DND-41 (cell line): Measurements from ENCODE around the gene FXYD2.

ENCODE experiments used
- ATAC-seq: fragments of 200-7000 bp; cut with Tn5 transposase; 3 replicates; pipeline ENCODE4 v1.9.1; 2021; ENCODE audit warnings: low read depth; ENCODE audit not compliant: insufficient read depth
- DNase-seq: peaks from one replicate; pipeline ENCODE4 v3.0.0-alpha.2; 2020
- H2AFZ ChIP-seq: 2 replicates; pipeline ENCODE4 v1.6.0; 2012; ENCODE audit warnings: low read depth, low read length
- H3K27ac ChIP-seq: 2 replicates; pipeline ENCODE4 v1.5.1; 2012; ENCODE audit warnings: low read length, inconsistent platforms
- H3K27me3 ChIP-seq: fragments of 200-600 bp; sonication (generic); 2 replicates; pipeline ENCODE4 v1.6.0; 2012; ENCODE audit warnings: low read length, mild to moderate bottlenecking, inconsistent platforms; ENCODE audit not compliant: insufficient read depth, poor library complexity
- H3K36me3 ChIP-seq: 2 replicates; pipeline ENCODE4 v1.5.1; 2012; ENCODE audit warnings: low read length, inconsistent platforms; ENCODE audit not compliant: insufficient read depth
- H3K4me1 ChIP-seq: 2 replicates; pipeline ENCODE4 v1.5.1; 2012; ENCODE audit warnings: mild to moderate bottlenecking, low read length; ENCODE audit not compliant: insufficient read depth
- H3K4me2 ChIP-seq: 2 replicates; pipeline ENCODE4 v1.6.0; 2012; ENCODE audit warnings: mild to moderate bottlenecking, moderate library complexity, low read length, inconsistent platforms; ENCODE audit not compliant: insufficient read depth
- H3K4me3 ChIP-seq, 2 experiments: fragments of 200-600 bp in 1 of 2; shearing (Covaris generic) in 1 of 2; 2 replicates each; pipeline ENCODE4 v1.5.1; 2012 to 2016; ENCODE audit warnings: inconsistent platforms in 2 of 2, low read length in 2 of 2, mild to moderate bottlenecking in 2 of 2, low read depth in 1 of 2, moderate library complexity in 1 of 2
- H3K79me2 ChIP-seq: 2 replicates; pipeline ENCODE4 v1.6.0; 2012; ENCODE audit warnings: low read length, inconsistent platforms; ENCODE audit not compliant: insufficient read depth
- H3K9ac ChIP-seq: 2 replicates; pipeline ENCODE4 v1.6.0; 2012; ENCODE audit warnings: low read depth, mild to moderate bottlenecking, inconsistent platforms, low read length, moderate library complexity
- H3K9me3 ChIP-seq: 2 replicates; pipeline ENCODE4 v1.5.1; 2012; ENCODE audit warnings: low read length, moderate library complexity, mild to moderate bottlenecking, inconsistent platforms; ENCODE audit not compliant: insufficient read depth, severe bottlenecking
- H4K20me1 ChIP-seq: 2 replicates; pipeline ENCODE4 v1.6.0; 2012; ENCODE audit warnings: low read length; ENCODE audit not compliant: insufficient read depth
- CTCF ChIP-seq: IDR thresholded peaks from 2 replicates; pipeline ENCODE4 v1.5.1; 2012; ENCODE audit warnings: borderline replicate concordance, low read length, moderate library complexity, mild to moderate bottlenecking; ENCODE audit not compliant: poor library complexity, severe bottlenecking; ENCODE audit errors: extremely low read depth
- EZH2 ChIP-seq: IDR thresholded peaks from 3 replicates; pipeline ENCODE4 v1.6.1; 2012; ENCODE audit warnings: borderline replicate concordance, low read depth, mild to moderate bottlenecking, moderate library complexity, low read length, inconsistent platforms; ENCODE audit not compliant: severe bottlenecking

FXYD2 gene

GRCh38 chr11:117860139-117860538, 35.6 kb upstream of the FXYD2 start:
- Histone ChIP-seq H3K36me3 (peaks cover 35% of the 10 kb centered on the region), H3K9me3 (no peaks in the 10 kb centered on the region), H2AFZ (no peak overlapping the region), H3K4me2 (no peak overlapping the region), H3K27ac (no peak overlapping the region; the same call in 1 of the 2 replicates), H3K27me3 (no peaks in the 10 kb centered on the region), H3K4me3 (no peak overlapping the region), H4K20me1 (peaks cover 50% of the 10 kb centered on the region), H3K9ac (no peak overlapping the region), H3K79me2 (peaks cover 92% of the 10 kb centered on the region), H3K4me1 (no peaks in the 10 kb centered on the region; the same call in 1 of the 2 replicates)
- ATAC-seq = no peak
- TF ChIP-seq EZH2 (no peak), CTCF (no peak)
- no peak for DNase-seq

- no peak overlapping the region for H2AFZ ChIP-seq
- ATAC-seq (no peak), DNase-seq (no peak)
- TF ChIP-seq CTCF (no peak), EZH2 (no peak)
- H4K20me1 ChIP-seq = peaks cover 50% of the 10 kb centered on the region
- peak overlapping the region; percentile 37; the same call in 1 of the 2 replicates for H3K27ac ChIP-seq
- H3K79me2 ChIP-seq = peaks cover 92% of the 10 kb centered on the region
- H3K27me3 ChIP-seq = no peaks in the 10 kb centered on the region
- H3K36me3 ChIP-seq = peaks cover 40% of the 10 kb centered on the region
- H3K4me3 ChIP-seq = no peak overlapping the region
- no peaks in the 10 kb centered on the region; the same call in 1 of the 2 replicates for H3K4me1 ChIP-seq
- no peaks in the 10 kb centered on the region for H3K9me3 ChIP-seq
- H3K4me2 ChIP-seq = no peak overlapping the region
- H3K9ac ChIP-seq = no peak overlapping the region
Measured at GRCh38 chr11:117859488-117860112, 35.1 kb upstream of the FXYD2 start.

- H3K27ac ChIP-seq = no peak overlapping the region
- DNase-seq (no peak), ATAC-seq (no peak)
- H2AFZ ChIP-seq = no peak overlapping the region
- H3K4me1 ChIP-seq = no peaks in the 10 kb centered on the region; the same call in 1 of the 2 replicates
- TF ChIP-seq EZH2 = no peak
- no peak for TF ChIP-seq CTCF
- peaks cover 45% of the 10 kb centered on the region for H3K36me3 ChIP-seq
- H3K9me3 ChIP-seq = no peaks in the 10 kb centered on the region
- H3K9ac ChIP-seq = no peak overlapping the region
- H3K27me3 ChIP-seq = no peaks in the 10 kb centered on the region
- peaks cover 50% of the 10 kb centered on the region for H4K20me1 ChIP-seq
- no peak overlapping the region for H3K4me2 ChIP-seq
- H3K4me3 ChIP-seq = no peak overlapping the region
- H3K79me2 ChIP-seq = peaks cover 92% of the 10 kb centered on the region
Measured at GRCh38 chr11:117859061-117859460, 34.5 kb upstream of the FXYD2 start.
